Activated CD8-positive, alpha-beta T cell treated with anti-CD3 and anti-CD28 coated beads for 36 hours (primary cell): Measurements from ENCODE around the gene INKA2. TPM values are rescaled to one million over a fixed set of nuclear protein-coding genes. Genes with fewer than 3 reads are reported as not detected.
A peak's percentile ranks its signal among the peaks of the same experiment; 100 is the strongest.

Source experiments
- ATAC-seq: fragments of 200-7000 bp; cut with Tn5 transposase; one replicate; pipeline ENCODE4 v1.10.0; 2021; ENCODE audit warnings: mild to moderate bottlenecking, moderate library complexity
- CTCF ChIA-PET: fragments of 350-600 bp; sonication (Branson Sonifier 250); formaldehyde crosslinking; loops from one replicate; lab custom pipeline; 2021; ENCODE audit warnings: antibody characterized with exemption; lab: Charles Lee
- POLR2A ChIA-PET: fragments of 350-600 bp; sonication (Branson Sonifier 250); formaldehyde crosslinking; loops from one replicate; lab custom pipeline; 2021; ENCODE audit warnings: antibody characterized with exemption; lab: Charles Lee
- DNase-seq: peaks from one replicate; pipeline ENCODE4 v3.0.0-alpha.2; 2020
- H3K27ac Mint-ChIP-seq: one replicate; pipeline ENCODE4 v1.8.0; 2021; ENCODE audit warnings: mild to moderate bottlenecking, mixed read lengths
- H3K27me3 Mint-ChIP-seq: one replicate; pipeline ENCODE4 v1.8.0; 2021; ENCODE audit warnings: mixed read lengths
- H3K36me3 Mint-ChIP-seq: one replicate; pipeline ENCODE4 v1.8.0; 2021; ENCODE audit warnings: low read depth, mixed read lengths
- H3K4me1 Mint-ChIP-seq: one replicate; pipeline ENCODE4 v1.8.0; 2021; ENCODE audit warnings: low read depth, mixed read lengths
- H3K4me3 Mint-ChIP-seq: one replicate; pipeline ENCODE4 v1.8.0; 2021; ENCODE audit warnings: mild to moderate bottlenecking, moderate library complexity, mixed read lengths
- H3K9me3 Mint-ChIP-seq: one replicate; pipeline ENCODE4 v1.8.0; 2021; ENCODE audit warnings: mixed read lengths
- CTCF ChIP-seq: fragments of 200-600 bp; IDR thresholded peaks from one replicate; pipeline ENCODE4 v1.8.0; 2022; ENCODE audit warnings: antibody characterized with exemption, mild to moderate bottlenecking
- intact Hi-C: fragments of 100-400 bp; cut with micrococcal nuclease; formaldehyde crosslinking; loops from one replicate; pipeline ENCODE4 v1.10.0; 2022
- total RNA-seq, 2 experiments: library from RNA; stranded (reverse); gene quantifications; one replicate each; pipeline ENCODE4 v1.2.3, GENCODE V29; 2021

INKA2 gene
- total RNA-seq, 2 experiments from 2014 or later: 1.7 to 2.3 TPM

GRCh38 chr1:111696330-111696729 lies 42.9 kb downstream of the INKA2 start:
- no peaks in the 10 kb centered on the region for H3K27me3 Mint-ChIP-seq
- peak overlapping the region; percentile 61 for H3K27ac Mint-ChIP-seq
- CTCF ChIA-PET: no interaction called here
- intact Hi-C loops: no loop called here
- TF ChIP-seq CTCF: no peak
- DNase-seq (no peak), ATAC-seq (no peak)
- POLR2A ChIA-PET: no interaction called here
- no peak overlapping the region for H3K4me3 Mint-ChIP-seq
- H3K9me3 Mint-ChIP-seq: no peaks in the 10 kb centered on the region
- H3K36me3 Mint-ChIP-seq: peaks cover 69% of the 10 kb centered on the region
- peaks cover 63% of the 10 kb centered on the region for H3K4me1 Mint-ChIP-seq

GRCh38 chr1:111695801-111696200 lies 43.4 kb downstream of the INKA2 start:
- Mint-ChIP-seq H3K27me3 (no peaks in the 10 kb centered on the region), H3K9me3 (no peaks in the 10 kb centered on the region), H3K36me3 (peaks cover 68% of the 10 kb centered on the region), H3K4me1 (peaks cover 61% of the 10 kb centered on the region), H3K27ac (peak overlapping the region; percentile 55), H3K4me3 (no peak overlapping the region)
- CTCF ChIA-PET: interaction anchor here (4.4 kb wide), 1 partner anchor 188 kb away, joined by 26 read pairs; no protein-coding TSS in a partner anchor
- POLR2A ChIA-PET: interaction anchor here (0.7 kb wide), 1 partner anchor 9 kb away, joined by 3 read pairs; no protein-coding TSS in a partner anchor
- no peak for TF ChIP-seq CTCF
- intact Hi-C loops: no loop called here
- DNase-seq: no peak
- no peak for ATAC-seq

GRCh38 chr1:111691886-111692285 lies 47.3 kb downstream of the INKA2 start:
- no peak for DNase-seq
- Mint-ChIP-seq H3K9me3 (no peaks in the 10 kb centered on the region), H3K27ac (peak overlapping the region; percentile 4), H3K36me3 (peaks cover 57% of the 10 kb centered on the region), H3K4me3 (no peak overlapping the region), H3K27me3 (no peaks in the 10 kb centered on the region), H3K4me1 (peaks cover 49% of the 10 kb centered on the region)
- no peak for TF ChIP-seq CTCF
- intact Hi-C loops: no loop called here
- ATAC-seq: no peak
- ChIA-PET CTCF (interaction anchor here (2.1 to 4.4 kb wide), 3 partner anchors 10 to 184 kb away, joined by 6 to 26 read pairs (median 11); no protein-coding TSS in a partner anchor), POLR2A (no interaction called here)

GRCh38 chr1:111690306-111690617 lies 48.9 kb downstream of the INKA2 start:
- no peak for TF ChIP-seq CTCF
- peaks cover 52% of the 10 kb centered on the region for H3K36me3 Mint-ChIP-seq
- H3K4me3 Mint-ChIP-seq: no peak overlapping the region
- no peaks in the 10 kb centered on the region for H3K27me3 Mint-ChIP-seq
- intact Hi-C loops: no loop called here
- DNase-seq: no peak
- peaks cover 2% of the 10 kb centered on the region for H3K9me3 Mint-ChIP-seq
- peaks cover 41% of the 10 kb centered on the region for H3K4me1 Mint-ChIP-seq
- H3K27ac Mint-ChIP-seq: no peak overlapping the region
- ChIA-PET POLR2A (interaction anchor here (1.3 kb wide), 1 partner anchor 15 kb away, joined by 3 read pairs; no protein-coding TSS in a partner anchor), CTCF (no interaction called here)
- ATAC-seq: no peak

Other genes starting within 250 kb of the INKA2 start
- gene ADORA3, start 235.8 kb downstream of the INKA2 start, total RNA-seq: not detected
- not detected for gene TMIGD3, start 235.8 kb downstream of the INKA2 start, total RNA-seq
- 100 to 1,000 TPM; 197 to 198 TPM for gene RAP1A, start 119.6 kb downstream of the INKA2 start, total RNA-seq
- gene DDX20, start 16.5 kb upstream of the INKA2 start, total RNA-seq: 10 to 100 TPM; 15.3 to 15.9 TPM